Daoy (cell line): Measurements from ENCODE around the gene ARPC1B. TPM values are rescaled to one million over a fixed set of nuclear protein-coding genes. Genes with fewer than 3 reads are reported as not detected.
"Not testable (repeated sequence)": the region's sequence is repeated elsewhere in the genome, so short reads cannot be mapped to it uniquely, and the experiment has no call there.

ENCODE experiments used
- DNase-seq: peaks from one replicate; pipeline ENCODE4 v3.0.0-alpha.2; 2015; ENCODE audit warnings: low read depth
- total RNA-seq: library from RNA; depleted of rRNA; stranded (reverse); fragments of >200 nt; shearing (Covaris generic); gene quantifications from 2 replicates; pipeline ENCODE4 v1.2.3, GENCODE V29; 2014

Gene ARPC1B
- total RNA-seq, 1 experiment from 2014 or later: 377 TPM

DNA sequence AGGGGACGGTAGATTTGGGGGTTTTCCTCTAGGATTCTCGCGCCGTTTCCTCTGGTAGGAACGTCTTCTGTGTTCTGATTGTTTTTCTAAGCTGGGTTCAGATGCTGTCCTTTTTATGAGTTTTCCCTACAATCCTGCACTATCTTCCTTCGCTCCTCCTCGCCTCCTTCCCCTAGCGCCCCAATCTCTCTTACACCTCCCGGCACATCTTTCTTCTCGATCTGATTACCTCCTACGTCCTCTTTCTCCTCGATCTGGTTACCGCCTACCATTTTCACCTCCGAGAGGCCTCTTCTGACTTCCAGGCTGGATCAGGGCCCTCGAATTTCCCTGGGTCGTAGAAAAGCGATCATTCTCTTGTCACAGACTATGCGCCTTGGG lies 34.7 kb downstream of the ARPC1B start:
- no peak for DNase-seq

DNA sequence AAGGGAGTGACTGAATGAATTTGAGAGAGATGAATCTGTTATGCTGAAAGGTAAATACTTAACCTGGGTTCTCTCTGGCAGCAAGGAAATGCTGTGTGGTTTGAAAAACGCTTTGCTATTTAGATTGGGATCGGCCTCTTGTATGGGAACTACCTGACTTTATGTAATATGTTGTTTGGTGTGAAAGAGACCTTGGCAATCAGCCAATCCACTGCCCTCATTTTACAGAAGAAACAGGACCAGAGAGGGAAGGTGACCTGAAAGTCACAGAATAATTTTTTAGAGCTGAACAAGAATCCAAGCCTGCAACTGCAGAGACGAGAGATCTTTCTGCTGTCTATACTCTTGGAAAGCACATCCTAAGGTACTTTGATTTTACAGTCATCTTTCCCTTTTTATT lies 35.3 kb downstream of the ARPC1B start:
- no peak for DNase-seq

DNA sequence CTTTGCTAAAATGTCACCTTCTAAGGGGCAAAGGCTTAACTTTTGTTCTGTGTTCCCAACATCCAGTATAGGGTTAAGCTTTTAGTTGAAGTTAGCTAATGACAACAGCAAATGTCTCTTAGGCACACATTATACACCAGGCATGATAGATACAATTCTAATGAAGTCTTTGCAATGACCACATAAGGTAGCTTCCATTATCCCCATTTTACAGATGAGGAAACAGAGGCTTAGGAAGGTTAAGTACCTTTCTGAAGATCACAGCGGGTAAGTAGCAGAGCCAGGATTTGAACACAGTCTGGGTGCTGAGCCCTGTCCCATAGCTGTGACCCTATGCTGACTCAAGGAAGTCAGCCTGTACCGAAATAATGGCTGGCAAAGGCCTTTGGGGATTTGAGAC lies 36.1 kb downstream of the ARPC1B start:
- DNase-seq: no peak

DNA sequence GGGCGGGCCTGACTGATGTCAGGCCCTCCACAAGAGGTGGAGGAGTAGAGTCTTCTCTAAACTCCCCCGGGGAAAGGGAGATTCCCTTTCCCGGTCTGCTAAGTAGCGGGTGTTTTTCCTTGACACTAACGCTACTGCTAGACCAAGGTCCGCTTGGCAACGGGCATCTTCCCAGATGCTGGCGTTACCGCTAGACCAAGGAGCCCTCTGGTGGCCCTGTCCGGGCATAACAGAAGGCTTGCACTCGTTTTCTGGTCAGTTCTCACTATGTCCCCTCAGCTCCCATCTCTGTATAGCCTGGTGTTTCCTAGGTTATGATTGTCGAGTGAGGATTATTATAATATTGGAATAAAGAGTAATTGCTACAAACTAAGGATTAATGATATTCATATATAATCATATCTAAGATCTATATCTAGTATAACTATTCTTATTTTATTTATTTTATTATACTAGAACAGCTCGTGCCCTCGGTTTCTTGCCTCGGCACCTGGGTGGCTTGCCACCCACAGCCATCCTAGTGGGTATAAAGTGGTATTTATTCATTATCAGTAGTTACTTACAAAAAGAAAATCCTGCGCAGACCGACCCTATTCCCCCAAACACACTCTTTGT lies 41.1 kb downstream of the ARPC1B start:
- peak; percentile 69 for DNase-seq

DNA sequence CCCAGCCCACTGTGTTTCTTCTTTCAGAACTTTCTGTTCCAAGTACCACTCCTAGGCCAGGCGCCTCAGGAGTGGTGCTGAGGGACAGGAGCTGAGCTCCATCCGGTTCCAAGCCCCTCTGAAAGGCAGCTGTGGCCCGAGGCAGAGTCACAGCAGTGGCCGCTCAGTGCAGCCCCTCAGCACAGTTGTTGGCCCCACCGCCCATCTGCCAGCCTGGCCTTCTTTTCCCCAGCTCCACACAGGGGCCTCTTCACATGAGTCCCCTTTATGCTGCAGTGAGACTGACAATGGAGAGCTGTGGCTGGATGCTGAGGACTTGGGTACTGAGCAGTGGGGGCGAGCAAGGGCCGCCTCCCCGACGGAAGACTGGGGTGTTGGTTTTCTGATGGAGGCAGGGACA lies 43.7 kb downstream of the ARPC1B start:
- DNase-seq: no peak

DNA sequence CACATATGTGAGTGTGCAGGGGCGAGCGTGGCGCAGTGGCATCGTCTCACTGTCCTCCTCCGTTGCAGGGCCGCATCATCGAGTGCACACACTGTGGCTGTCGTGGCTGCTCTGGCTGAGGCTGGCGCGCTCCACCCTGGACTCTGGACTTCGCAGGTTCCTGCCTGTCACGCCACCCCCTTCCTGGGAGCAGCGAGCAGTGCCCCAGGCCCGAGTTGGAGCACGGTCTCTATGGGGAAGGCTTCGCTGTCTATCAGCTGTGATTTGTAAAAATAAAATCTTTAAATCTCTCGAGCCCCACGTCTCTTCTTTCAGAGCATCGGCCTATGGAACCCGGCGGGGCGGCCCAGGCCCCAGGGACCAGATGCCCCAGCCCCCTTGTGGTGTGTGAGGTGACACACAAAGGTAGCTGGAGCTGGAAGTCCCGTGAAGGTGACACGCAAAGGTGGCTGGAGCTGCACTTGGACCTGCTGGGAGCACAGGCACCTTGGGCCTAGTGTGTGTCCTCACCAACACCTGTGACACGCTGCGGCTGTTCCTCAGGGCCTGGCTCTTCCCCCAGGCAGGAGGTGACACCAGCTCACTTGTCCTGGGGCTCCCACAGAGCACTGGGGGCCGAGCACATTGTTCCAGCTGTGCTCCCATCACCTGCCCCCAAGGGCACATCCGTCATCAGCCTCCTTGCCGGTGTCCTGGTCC lies 44.9 kb downstream of the ARPC1B start:
- no peak for DNase-seq

DNA sequence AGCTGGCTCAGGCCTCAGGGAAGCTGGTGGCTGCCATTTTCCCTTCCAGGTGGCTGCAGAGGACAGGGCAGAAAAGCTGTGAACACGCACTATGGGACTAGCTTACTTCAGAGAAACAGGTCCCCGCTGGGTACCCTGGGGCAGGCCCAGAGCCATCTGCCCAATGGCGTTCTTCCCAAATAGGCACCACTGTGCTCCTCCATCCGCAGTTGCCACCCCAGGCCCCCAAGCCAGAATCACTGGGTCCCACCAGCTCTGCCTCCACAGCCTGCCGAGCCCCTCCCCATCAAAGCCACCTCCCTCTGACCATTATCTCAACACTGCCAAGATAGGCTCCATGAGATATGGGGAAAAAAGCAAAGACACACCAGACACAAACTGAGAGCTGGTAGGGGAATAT lies 45.7 kb downstream of the ARPC1B start:
- no peak for DNase-seq

DNA sequence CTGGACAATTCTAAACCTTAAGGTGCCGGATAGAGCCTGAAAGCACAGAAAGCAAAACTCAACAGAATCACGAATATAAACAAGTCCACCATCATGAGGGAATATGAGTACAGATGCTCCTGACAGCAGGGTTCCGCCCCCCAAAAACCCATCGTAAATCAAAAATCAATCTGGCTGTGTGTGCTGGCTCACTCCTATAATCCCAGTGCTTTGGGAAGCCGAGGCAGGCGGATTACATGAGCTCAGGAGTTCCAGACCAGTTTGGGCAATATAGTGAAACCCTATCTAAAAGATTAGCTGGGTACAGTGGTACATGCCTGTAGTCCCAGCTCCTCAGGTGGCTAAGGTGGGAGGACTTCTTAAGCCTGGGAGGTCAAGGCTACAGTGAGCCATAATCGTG lies 46.5 kb downstream of the ARPC1B start:
- DNase-seq: no peak

DNA sequence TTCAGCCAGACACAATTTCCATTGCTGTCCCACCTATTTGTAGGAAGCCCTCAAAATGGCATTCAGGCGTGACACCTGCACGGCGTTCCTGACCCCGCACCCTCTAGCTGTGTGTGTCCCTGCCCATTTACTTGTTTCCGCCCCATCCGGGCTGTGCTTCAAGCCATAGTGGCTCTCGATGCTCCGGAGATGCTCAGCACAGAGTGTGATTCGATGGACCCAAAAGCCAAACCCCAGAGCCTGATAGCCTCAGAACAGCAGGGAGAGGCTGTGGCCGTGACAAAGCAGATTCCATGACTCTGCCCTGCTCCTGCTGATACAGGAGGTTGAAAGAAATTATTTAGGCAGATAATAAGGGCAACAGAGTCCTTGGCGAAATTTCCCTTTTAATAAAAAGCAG lies 47.7 kb downstream of the ARPC1B start:
- DNase-seq: no peak

DNA sequence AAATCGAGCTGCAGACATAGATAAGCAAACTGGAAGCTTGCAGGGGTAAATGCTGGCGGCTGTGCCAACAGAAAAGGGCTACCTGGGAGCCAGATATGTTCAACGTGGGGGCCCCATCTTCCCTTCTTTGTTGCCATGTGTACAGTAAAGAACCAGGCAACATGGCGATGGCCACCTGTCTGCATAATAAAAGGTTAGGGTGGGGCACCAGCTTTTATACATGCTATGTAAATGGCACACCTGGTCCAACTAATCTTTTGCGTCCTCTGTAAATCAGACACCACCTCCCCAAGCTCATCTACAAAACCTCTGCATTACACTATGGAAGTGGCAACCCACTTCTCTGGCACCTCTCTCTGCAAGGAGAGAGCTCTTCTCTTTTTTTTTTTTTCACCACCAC lies 48.1 kb downstream of the ARPC1B start:
- no peak for DNase-seq

DNA sequence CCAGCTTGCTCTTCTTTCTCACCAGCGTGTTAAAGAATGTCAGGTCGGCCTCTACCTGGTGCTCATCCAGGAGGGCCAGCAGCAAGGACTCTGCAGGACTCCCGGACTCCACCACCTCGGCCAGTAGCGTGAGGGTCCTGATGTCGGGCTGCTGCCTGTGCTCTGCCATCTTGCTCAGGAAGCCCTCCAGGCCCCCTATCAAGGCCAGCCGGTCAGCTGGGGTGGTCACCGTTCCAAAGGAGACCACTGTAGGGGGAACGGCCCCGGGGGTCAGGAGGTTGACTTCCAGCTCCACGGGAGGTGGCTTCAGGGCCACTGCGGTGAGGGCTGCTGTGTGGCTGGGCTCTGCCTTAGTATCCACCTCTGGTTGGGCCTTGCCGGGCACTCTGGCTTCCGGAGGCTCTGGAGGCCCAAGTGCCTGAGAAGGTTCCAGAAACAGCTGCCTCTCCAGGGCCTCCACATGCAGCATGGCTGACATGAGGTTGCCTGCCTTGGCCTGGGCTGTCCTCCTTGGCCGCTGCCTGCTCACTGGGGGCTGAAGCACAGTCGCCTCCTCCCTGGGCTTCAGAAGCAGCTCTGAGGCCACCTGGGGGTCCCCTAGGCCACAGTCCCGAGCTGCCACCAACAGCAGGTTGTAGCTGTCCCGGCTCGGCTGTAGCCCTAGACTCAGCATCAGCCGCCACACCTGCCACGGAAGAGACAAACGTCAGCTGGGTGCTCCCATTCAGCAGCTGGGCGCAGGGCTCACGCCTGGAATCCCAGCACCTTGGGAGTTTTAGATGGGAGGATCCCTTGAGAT lies 50.6 kb downstream of the ARPC1B start:
- no peak for DNase-seq

DNA sequence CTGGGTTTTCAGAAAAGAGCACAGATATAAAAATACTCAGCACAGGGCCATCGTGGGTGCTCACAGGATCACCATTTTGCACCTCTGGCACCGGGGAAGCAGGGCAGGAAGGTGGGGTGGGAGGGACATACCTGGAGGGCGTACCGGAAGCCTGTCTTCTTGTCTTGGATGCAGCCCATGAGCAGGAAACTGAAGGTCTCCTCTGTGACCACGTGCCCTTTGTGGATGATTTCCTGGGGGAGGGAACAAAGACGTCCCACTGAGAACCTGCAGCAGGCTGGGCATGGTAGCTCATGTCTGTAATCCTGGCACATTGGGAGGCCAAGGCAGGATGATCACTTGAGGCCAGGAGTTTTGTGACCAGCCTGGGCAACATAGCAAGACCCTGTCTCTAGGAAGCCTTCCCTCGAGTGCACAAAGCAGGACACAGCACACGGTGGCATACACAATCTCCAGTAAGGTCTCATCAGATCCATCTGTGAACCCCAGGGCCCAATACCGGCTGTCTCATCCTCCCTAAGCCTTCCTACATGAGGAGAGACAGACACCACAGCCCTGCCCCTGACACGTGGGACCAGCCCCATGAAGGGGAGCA lies 54.5 kb downstream of the ARPC1B start:
- DNase-seq: no peak

DNA sequence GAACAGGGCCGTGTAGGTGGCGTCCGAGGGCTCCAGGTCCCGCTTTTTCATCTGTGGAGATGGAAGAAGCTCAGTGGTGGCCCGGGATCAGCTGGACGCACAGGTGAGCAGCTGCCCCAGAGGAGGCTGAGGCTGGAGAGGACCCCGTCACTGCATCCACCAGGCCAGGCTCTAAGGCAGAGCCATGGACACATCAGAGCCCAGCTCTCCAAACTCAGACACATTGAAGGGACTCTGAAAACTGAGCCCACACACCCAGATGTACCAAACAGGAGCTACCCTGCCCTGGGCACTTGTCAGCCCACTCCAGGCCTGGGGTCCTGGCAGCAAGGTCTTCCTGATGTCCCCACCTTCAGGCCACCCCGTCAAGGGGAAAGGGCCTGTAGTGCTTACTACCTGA lies 55.2 kb downstream of the ARPC1B start:
- no peak for DNase-seq

DNA sequence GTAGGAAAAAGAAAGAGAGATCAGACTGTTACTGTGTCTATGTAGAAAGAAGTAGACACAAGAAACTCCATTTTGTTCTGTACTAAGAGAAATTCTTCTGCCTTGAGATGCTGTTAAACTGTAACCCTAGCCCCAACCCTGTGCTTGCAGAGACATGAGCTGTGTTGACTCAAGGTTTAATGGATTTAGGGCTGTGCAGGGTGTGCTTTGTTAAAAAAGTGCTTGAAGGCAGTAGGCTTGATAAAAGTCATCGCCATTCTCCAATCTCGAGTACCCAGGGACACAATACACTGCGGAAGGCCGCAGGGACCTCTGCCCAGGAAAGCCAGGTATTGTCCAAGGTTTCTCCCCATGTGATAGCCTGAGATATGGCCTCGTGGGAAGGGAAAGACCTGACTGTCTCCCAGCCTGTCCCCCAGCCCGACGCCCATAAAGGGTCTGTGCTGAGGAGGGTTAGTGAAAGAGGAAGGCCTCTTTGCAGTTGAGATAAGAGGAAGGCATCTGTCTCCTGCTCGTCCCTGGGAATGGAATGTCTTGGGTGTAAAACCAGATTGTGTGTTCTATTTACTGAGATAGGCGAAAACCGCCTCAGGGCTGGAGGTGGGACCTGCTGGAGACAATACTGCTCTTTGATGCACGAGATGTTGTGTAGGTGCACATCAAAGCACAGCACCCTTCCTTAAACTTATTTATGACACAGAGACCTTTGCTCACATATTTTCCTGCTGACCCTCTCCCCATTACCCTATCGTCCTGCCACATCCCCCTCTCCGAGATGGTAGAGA lies 57.4 kb downstream of the ARPC1B start:
- DNase-seq: not testable (repeated sequence)

DNA sequence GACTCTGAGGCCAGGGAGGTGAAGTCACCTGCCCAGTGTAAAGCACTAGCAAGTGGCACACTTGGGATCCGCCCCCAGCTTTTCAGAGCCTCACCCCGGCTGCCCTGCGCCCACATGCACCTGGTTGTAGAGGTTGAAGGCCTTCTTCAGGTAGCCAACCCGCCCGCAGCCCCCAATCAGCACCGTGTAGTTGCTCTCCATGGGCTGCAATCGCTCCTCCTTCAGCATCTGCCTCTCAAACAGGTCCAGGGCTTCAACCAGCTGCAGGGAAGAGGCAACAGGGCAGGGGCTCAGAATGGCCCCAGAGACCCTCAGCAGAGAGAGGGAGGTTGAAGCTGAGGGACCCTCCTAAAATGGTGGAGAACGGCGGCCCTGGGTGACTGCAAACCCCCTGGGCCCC lies 58.6 kb downstream of the ARPC1B start:
- DNase-seq: no peak

DNA sequence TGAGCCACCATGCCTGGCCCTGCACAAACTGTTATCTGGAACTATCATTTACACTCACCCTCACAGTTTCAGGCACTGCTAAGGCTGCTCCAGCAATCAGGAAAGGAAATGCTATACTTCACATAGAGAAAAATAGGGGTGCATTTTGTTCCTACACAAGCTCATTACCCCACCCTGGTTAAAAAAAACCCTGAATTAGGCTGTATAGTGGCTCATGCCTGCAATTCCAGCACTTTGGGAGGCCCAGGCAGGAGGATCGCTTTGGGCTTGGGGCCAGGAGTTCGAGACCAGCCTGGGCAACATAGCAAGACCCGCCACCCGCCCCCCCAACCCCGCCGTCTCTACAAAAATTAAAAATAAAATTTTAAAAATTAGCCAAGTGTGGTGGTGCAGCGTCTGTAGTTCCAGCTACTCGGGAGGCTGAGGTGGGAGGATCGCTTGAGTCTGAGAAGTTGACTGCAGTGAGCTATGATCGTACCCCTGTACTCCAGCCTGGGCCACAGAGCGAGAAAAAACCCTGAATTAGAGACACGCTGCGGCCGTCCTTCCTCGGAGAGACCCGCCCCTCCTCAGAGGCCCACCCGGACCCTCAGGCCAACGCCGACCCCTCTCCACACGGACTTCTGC lies 63.5 kb downstream of the ARPC1B start:
- no peak for DNase-seq

DNA sequence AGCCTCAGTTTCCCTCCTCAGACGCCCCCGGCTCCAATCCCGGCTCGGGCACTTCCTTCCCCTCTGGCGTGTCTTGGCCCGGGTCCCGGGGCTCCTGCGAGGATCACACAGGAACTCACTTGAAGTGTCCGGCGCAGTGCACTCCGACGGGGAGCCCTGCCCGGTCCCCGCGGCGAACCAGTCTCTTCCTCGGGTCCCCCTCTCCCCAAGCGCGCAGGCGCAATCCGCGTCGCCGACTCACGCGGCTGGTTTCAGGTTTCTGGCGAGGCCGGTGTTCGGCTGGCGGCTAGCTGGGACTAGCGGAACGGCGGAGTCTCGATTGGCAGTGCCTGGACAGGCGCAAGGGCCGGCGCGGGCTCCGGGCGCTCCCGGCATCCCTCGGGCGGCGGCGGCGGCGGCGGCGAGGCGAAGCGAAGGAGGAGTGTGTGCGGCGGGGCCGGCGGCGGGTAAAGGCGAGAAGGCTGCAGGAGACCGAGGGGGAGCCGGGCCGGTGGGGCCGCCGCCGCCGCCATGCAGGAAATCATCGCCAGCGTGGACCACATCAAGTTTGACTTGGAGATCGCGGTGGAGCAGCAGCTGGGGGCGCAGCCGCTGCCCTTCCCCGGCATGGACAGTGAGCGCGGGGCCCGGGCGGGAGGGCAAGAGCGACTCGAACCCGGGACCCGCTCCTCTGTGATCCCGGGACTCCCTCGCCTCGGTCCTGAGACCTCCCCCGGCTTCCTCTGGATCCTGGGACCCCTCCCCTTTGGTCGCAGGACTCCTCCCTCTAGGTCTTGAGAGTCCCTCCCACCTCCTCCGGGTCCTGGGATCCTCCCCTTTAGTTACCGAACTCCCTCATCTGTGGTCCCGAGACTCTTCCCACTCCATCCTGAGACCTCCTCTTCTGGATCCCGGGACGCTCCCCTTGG lies 64.3 kb downstream of the ARPC1B start, which contains the start of the genes CPSF4 and PTCD1:
TSS of gene CPSF4 (plus strand) at position 371 of the 908 bp plus-strand sequence. CDS start at position 511, 140 bp downstream.
TSS of gene PTCD1 (minus strand) at position 226 of the 908 bp plus-strand sequence. CDS start 3,556 bp downstream, outside the sequence.
- DNase-seq: peak; percentile 100

DNA sequence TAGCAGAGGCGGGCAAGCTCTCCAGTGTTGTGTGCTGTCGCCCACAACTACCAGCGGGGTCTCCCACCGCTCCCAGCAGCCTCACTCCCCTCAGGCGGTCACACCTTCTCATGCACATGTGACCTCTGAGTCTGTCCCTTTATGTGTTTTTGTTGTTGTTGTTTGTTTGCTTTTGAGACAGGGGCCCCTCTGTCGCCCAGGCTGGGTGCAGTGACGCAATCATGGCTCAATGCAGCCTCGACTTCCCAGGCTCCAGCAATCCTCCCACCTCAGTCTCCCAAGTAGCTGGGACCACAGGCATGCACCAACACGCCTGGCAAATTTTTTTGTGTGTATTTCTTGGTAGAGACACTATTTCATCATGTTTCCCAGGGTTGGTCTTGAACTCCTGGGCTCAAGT lies 65.7 kb downstream of the ARPC1B start:
- DNase-seq: no peak
